ENCODE data around the gene JDP2.

Gene JDP2

GRCh38 chr14:75491376-75491978, 63.7 kb downstream of the JDP2 start:
- Histone ChIP-seq H3K9me3 (ENCODE audit: control insufficient read depth, insufficient read depth, low read depth, low read length) (no peaks in the 10 kb centered on the region), H3K4me3 (ENCODE audit: low read depth, low read length) (no peak overlapping the region), H3K27ac (ENCODE audit: extremely low read depth, low read depth, low read length) (no peak overlapping the region), H3K36me3 (ENCODE audit: control insufficient read depth in 2 of 2, insufficient read depth in 1 of 2, low read length in 2 of 2) (no peaks in the 10 kb centered on the region), H3K4me1 (ENCODE audit: control insufficient read depth, insufficient read depth, low read length) (peaks cover 11% of the 10 kb centered on the region)
- ChIA-PET CTCF (interaction anchor here (0.6 to 8.0 kb wide), 3 partner anchors 69 to 1170 kb away, joined by 3 to 101 read pairs (median 11); no protein-coding TSS in a partner anchor), POLR2A (no interaction called here)
- no peak for TF ChIP-seq GFI1B (tag by site-specific recombination; IDR thresholded peaks at IDR 0.05)
- TF ChIP-seq MYNN (tag by site-specific recombination; IDR thresholded peaks at IDR 0.05; ENCODE audit: borderline replicate concordance) = no peak
- TF ChIP-seq ZNF658 (tag by site-specific recombination; IDR thresholded peaks at IDR 0.05) = no peak
- TF ChIP-seq ZNF174 (tag by site-specific recombination; IDR thresholded peaks at IDR 0.05) = no peak
- TF ChIP-seq ZNF248 (tag by site-specific recombination; IDR thresholded peaks at IDR 0.05) = no peak
- no peak for TF ChIP-seq ZNF561 (tag by site-specific recombination; IDR thresholded peaks at IDR 0.05; ENCODE audit: borderline replicate concordance)
- TF ChIP-seq, protein P1, sequence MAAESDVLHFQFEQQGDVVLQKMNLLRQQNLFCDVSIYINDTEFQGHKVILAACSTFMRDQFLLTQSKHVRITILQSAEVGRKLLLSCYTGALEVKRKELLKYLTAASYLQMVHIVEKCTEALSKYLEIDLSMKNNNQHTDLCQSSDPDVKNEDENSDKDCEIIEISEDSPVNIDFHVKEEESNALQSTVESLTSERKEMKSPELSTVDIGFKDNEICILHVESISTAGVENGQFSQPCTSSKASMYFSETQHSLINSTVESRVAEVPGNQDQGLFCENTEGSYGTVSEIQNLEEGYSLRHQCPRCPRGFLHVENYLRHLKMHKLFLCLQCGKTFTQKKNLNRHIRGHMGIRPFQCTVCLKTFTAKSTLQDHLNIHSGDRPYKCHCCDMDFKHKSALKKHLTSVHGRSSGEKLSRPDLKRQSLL (tag by site-specific recombination; IDR thresholded peaks at IDR 0.05) = no peak
- no peak for TF ChIP-seq TSHZ1 (tag by site-specific recombination; IDR thresholded peaks at IDR 0.05; ENCODE audit: borderline replicate concordance)
- TF ChIP-seq ZNF830 (tag by site-specific recombination; IDR thresholded peaks at IDR 0.05; ENCODE audit: low read depth) = no peak
- no peak for TF ChIP-seq GLIS1 (tag by site-specific recombination; IDR thresholded peaks at IDR 0.05)
- TF ChIP-seq ZNF843 (tag by site-specific recombination; IDR thresholded peaks at IDR 0.05) = no peak
- TF ChIP-seq ZNF311 (tag by site-specific recombination; IDR thresholded peaks at IDR 0.05; ENCODE audit: borderline replicate concordance) = no peak
- no peak for TF ChIP-seq ZNF266 (tag by site-specific recombination; IDR thresholded peaks at IDR 0.05; ENCODE audit: low read depth)
- no peak for TF ChIP-seq ZNF580 (tag by site-specific recombination; IDR thresholded peaks at IDR 0.05)
- no peak for TF ChIP-seq ZNF423 (tag by site-specific recombination; IDR thresholded peaks at IDR 0.05)
- TF ChIP-seq ZNF426 (tag by site-specific recombination; IDR thresholded peaks at IDR 0.05) = no peak
- TF ChIP-seq PRDM4 (tag by site-specific recombination; IDR thresholded peaks at IDR 0.05) = no peak

All from HEK293 (cell line).